WTC11 (cell line): ENCODE data around the gene ALG14. TPM values are rescaled to one million over a fixed set of nuclear protein-coding genes. Genes with fewer than 3 reads are reported as not detected.

Experiments
- ATAC-seq: fragments of 200-7000 bp; cut with Tn5 transposase; 2 replicates; pipeline ENCODE4 v1.10.0; 2021; ENCODE audit warnings: mild to moderate bottlenecking, moderate library complexity
- CTCF ChIA-PET: fragments of 300-600 bp; sonication (Branson Sonifier 250); formaldehyde crosslinking; loops from one replicate; lab custom pipeline; 2021; ENCODE audit warnings: antibody characterized with exemption; lab: Charles Lee
- POLR2A ChIA-PET: fragments of 350-600 bp; sonication (Branson Sonifier 250); formaldehyde crosslinking; loops from one replicate; lab custom pipeline; 2021; ENCODE audit warnings: antibody characterized with exemption; lab: Charles Lee
- DNase-seq: peaks from one replicate; pipeline ENCODE4 v3.0.0; 2021; ENCODE audit warnings: low spot score
- H3K27ac Mint-ChIP-seq: 2 replicates; pipeline ENCODE4 v1.8.0; 2021; ENCODE audit warnings: mixed read lengths
- H3K27me3 Mint-ChIP-seq: 2 replicates; pipeline ENCODE4 v1.8.0; 2021; ENCODE audit warnings: low read depth, mild to moderate bottlenecking, moderate library complexity, mixed read lengths
- H3K36me3 Mint-ChIP-seq: 2 replicates; pipeline ENCODE4 v1.8.0; 2021; ENCODE audit warnings: mixed read lengths
- H3K4me1 Mint-ChIP-seq: 2 replicates; pipeline ENCODE4 v1.8.0; 2022; ENCODE audit warnings: mixed read lengths
- H3K4me3 Mint-ChIP-seq: 2 replicates; pipeline ENCODE4 v1.8.0; 2021; ENCODE audit warnings: mild to moderate bottlenecking, moderate library complexity, mixed read lengths
- H3K9me3 Mint-ChIP-seq: 2 replicates; pipeline ENCODE4 v1.8.0; 2021; ENCODE audit warnings: mixed read lengths
- ATF3 ChIP-seq: sonication (generic); formaldehyde crosslinking; conservative IDR thresholded peaks from 2 replicates; pipeline ENCODE4 v1.8.1; 2022; ENCODE audit warnings: mild to moderate bottlenecking, missing genetic modification reagents
- CDX4 ChIP-seq: fragments of 250-450 bp; sonication (Bioruptor Pico); IDR thresholded peaks from 2 replicates; pipeline ENCODE4 v1.9.0; 2021; ENCODE audit warnings: moderate library complexity, mild to moderate bottlenecking, inconsistent platforms, borderline replicate concordance
- ESRRA ChIP-seq: sonication (generic); formaldehyde crosslinking; IDR thresholded peaks from 2 replicates; pipeline ENCODE4 v1.8.1; 2022; ENCODE audit warnings: mild to moderate bottlenecking, missing genetic modification reagents, borderline replicate concordance
- FOXP1 ChIP-seq: sonication (generic); formaldehyde crosslinking; IDR thresholded peaks from 2 replicates; pipeline ENCODE4 v1.8.0; 2022; ENCODE audit warnings: missing genetic modification reagents, mild to moderate bottlenecking, moderate library complexity, borderline replicate concordance
- FOXP4 ChIP-seq: sonication (generic); formaldehyde crosslinking; IDR thresholded peaks from 2 replicates; pipeline ENCODE4 v1.8.0; 2022; ENCODE audit warnings: mild to moderate bottlenecking, missing genetic modification reagents
- GABPB1 ChIP-seq: sonication (generic); formaldehyde crosslinking; IDR thresholded peaks from 2 replicates; pipeline ENCODE4 v1.8.1; 2023; ENCODE audit warnings: mild to moderate bottlenecking, missing genetic modification reagents
- HMGXB4 ChIP-seq: sonication (generic); formaldehyde crosslinking; IDR thresholded peaks from 2 replicates; pipeline ENCODE4 v1.8.1; 2023; ENCODE audit warnings: mild to moderate bottlenecking, moderate library complexity, missing genetic modification reagents
- IRF2 ChIP-seq: sonication (generic); formaldehyde crosslinking; IDR thresholded peaks from 2 replicates; pipeline ENCODE4 v1.8.0; 2022; ENCODE audit warnings: low read depth, missing genetic modification reagents, borderline replicate concordance
- MAX ChIP-seq: sonication (generic); formaldehyde crosslinking; IDR thresholded peaks from 2 replicates; pipeline ENCODE4 v1.8.0; 2022; ENCODE audit warnings: mild to moderate bottlenecking, missing genetic modification reagents
- NFYB ChIP-seq: sonication (generic); formaldehyde crosslinking; conservative IDR thresholded peaks from 2 replicates; pipeline ENCODE4 v1.8.0; 2022; ENCODE audit warnings: low read depth, missing genetic modification reagents
- NR2C2 ChIP-seq: sonication (generic); formaldehyde crosslinking; IDR thresholded peaks from 2 replicates; pipeline ENCODE4 v1.8.0; 2022; ENCODE audit warnings: mild to moderate bottlenecking, missing genetic modification reagents
- NR3C1 ChIP-seq: sonication (generic); formaldehyde crosslinking; conservative IDR thresholded peaks from 2 replicates; pipeline ENCODE4 v1.8.1; 2023; ENCODE audit warnings: low read depth, mild to moderate bottlenecking, missing genetic modification reagents
- PRDM15 ChIP-seq: sonication (generic); formaldehyde crosslinking; IDR thresholded peaks from 2 replicates; pipeline ENCODE4 v1.8.0; 2022; ENCODE audit warnings: missing genetic modification reagents
- PREB ChIP-seq: sonication (generic); formaldehyde crosslinking; IDR thresholded peaks from 2 replicates; pipeline ENCODE4 v1.8.1; 2022; ENCODE audit warnings: mild to moderate bottlenecking, missing genetic modification reagents, moderate library complexity, borderline replicate concordance
- SP1 ChIP-seq: sonication (generic); formaldehyde crosslinking; conservative IDR thresholded peaks from 2 replicates; pipeline ENCODE4 v1.8.1; 2022; ENCODE audit warnings: missing genetic modification reagents
- STAT6 ChIP-seq: sonication (generic); formaldehyde crosslinking; conservative IDR thresholded peaks from 2 replicates; pipeline ENCODE4 v1.8.1; 2023; ENCODE audit warnings: mild to moderate bottlenecking, low read depth, missing genetic modification reagents, moderate library complexity
- TEAD1 ChIP-seq: sonication (generic); formaldehyde crosslinking; IDR thresholded peaks from 2 replicates; pipeline ENCODE4 v1.8.0; 2022; ENCODE audit warnings: mild to moderate bottlenecking, missing genetic modification reagents
- TEAD4 ChIP-seq: sonication (generic); formaldehyde crosslinking; IDR thresholded peaks from 2 replicates; pipeline ENCODE4 v1.8.0; 2022; ENCODE audit warnings: mild to moderate bottlenecking, missing genetic modification reagents
- ZBTB21 ChIP-seq: sonication (generic); formaldehyde crosslinking; IDR thresholded peaks from 2 replicates; pipeline ENCODE4 v1.8.1; 2023; ENCODE audit warnings: mild to moderate bottlenecking, missing genetic modification reagents, borderline replicate concordance
- ZMAT4 ChIP-seq: fragments of 250-450 bp; sonication (Bioruptor Pico); IDR thresholded peaks from 2 replicates; pipeline ENCODE4 v1.9.0; 2021; ENCODE audit warnings: mild to moderate bottlenecking
- ZNF263 ChIP-seq: sonication (generic); formaldehyde crosslinking; IDR thresholded peaks from 2 replicates; pipeline ENCODE4 v1.8.1; 2022; ENCODE audit warnings: low read depth, mild to moderate bottlenecking, moderate library complexity, missing genetic modification reagents
- ZNF317 ChIP-seq: sonication (generic); formaldehyde crosslinking; IDR thresholded peaks from 2 replicates; pipeline ENCODE4 v1.8.1; 2023; ENCODE audit warnings: low read depth, mild to moderate bottlenecking, moderate library complexity, missing genetic modification reagents, borderline replicate concordance
- total RNA-seq: library from RNA; stranded (reverse); gene quantifications from 3 replicates; pipeline ENCODE4 v1.2.3, GENCODE V29; 2021

ALG14 gene
- total RNA-seq, 1 experiment from 2014 or later = 2.3 TPM

GRCh38 chr1:95097426-95097825 is 24.7 kb upstream of the ALG14 start (continued):
- TF ChIP-seq PREB (CRISPR knock-in tag) (no peak), ESRRA (CRISPR knock-in tag) (no peak), ZBTB21 (CRISPR knock-in tag) (no peak), TEAD4 (CRISPR knock-in tag) (no peak), ZNF263 (CRISPR knock-in tag) (no peak), PRDM15 (CRISPR knock-in tag) (no peak), FOXP1 (CRISPR knock-in tag) (no peak), HMGXB4 (no peak), ZNF317 (CRISPR knock-in tag) (no peak)

GRCh38 chr1:95096218-95096841 is 23.6 kb upstream of the ALG14 start:
- H3K4me3 Mint-ChIP-seq = no peak overlapping the region
- CTCF ChIA-PET = interaction anchor here (2.1 kb wide), 1 partner anchor 138 kb away, joined by 5 read pairs; the partner anchor contains the start of gene RWDD3
- no peak for TF ChIP-seq GABPB1 (CRISPR knock-in tag)
- no peak for TF ChIP-seq FOXP1 (CRISPR knock-in tag)
- no peak for TF ChIP-seq SP1 (CRISPR knock-in tag)
- TF ChIP-seq FOXP4 (CRISPR knock-in tag) = no peak
- no peak for TF ChIP-seq ATF3 (CRISPR knock-in tag)
- no peak for TF ChIP-seq STAT6 (CRISPR knock-in tag)
- TF ChIP-seq ZMAT4 (CRISPR knock-in tag) = no peak
- no peak for TF ChIP-seq CDX4
- no peak for TF ChIP-seq NR2C2 (CRISPR knock-in tag)
- no peak for TF ChIP-seq TEAD1 (CRISPR knock-in tag)
- no peak for TF ChIP-seq MAX (CRISPR knock-in tag)
- TF ChIP-seq ZNF317 (CRISPR knock-in tag) = no peak
- no peak for TF ChIP-seq IRF2 (CRISPR knock-in tag)
- no peak for TF ChIP-seq NR3C1
- no peak for TF ChIP-seq NFYB (CRISPR knock-in tag)

More at GRCh38 chr1:95096218-95096841, 23.6 kb upstream of the ALG14 start:
- POLR2A ChIA-PET = no interaction called here
- Mint-ChIP-seq H3K36me3 (no peaks in the 10 kb centered on the region), H3K27ac (no peak overlapping the region), H3K4me1 (no peaks in the 10 kb centered on the region), H3K9me3 (peaks cover 8% of the 10 kb centered on the region; the same call in 1 of the 2 replicates), H3K27me3 (no peaks in the 10 kb centered on the region)
- ATAC-seq (no peak), DNase-seq (no peak)
